ENCODE results near the gene GSX1. TPM values are rescaled to one million over a fixed set of nuclear protein-coding genes. Genes with fewer than 3 reads are reported as not detected.

GSX1 gene
- total RNA-seq, 1 donor from 2014 or later = not detected

DNA sequence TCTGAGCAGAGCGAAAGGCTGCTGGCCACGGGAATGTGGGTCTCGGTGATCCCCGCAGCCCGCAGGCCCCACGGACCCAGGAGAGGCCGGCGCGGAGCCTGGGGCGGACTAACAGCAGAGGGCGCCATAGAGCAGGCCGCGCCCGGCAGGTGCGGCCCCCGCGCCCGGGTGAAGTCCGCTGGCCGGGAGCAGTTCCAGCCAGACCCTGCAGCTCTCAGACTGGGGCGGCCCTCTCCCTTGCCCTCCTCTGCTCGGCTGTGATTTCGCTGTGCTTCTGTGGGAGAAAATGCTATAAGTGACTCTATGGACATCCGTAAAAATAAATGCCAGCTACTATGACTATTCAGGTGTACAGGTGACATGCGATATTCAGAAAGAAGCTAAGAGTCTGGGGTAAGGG is 37.7 kb downstream of the GSX1 start:
- no peak for DNase-seq (ENCODE audit: low read depth, low spot score)

DNA sequence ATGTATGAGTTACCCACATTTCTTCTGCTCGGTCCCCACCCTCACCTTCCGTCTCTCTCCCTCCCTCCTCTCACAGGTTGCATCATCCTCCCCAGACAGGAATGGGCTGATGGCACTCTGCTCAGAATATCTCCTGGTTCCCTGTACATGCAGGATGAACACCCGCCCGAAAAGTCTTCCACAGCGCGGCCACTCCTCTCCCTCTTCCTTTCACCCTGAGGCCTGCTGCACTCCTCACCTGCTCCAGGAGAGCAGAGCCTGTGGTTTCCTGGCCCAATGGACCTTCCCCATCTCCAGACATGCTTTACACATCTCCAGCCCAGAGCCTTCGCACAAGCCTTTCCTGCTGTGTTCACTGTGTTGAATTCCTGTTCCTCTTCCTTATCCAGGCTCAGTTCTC is 40.9 kb downstream of the GSX1 start:
- no peak for DNase-seq (ENCODE audit: low read depth, low spot score)

DNA sequence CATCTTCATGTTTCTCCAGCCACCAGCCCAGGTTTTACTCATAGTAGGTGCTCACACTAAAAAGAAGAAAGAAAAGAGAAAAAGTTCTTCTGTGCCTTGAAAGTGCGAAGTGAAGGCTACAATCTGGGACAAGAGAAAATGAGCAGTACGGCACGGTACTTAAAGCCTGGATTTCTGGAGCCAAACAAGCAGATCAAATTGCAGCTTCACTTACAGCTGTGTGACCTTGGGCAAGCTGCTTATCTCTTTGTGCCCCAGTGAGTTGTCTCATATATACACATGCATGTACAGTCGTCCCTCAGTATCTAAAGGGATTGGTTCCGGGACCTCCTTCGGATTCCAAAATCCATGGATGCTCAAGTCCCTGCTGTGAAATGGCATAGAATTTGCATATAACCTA is 41.8 kb downstream of the GSX1 start:
- DNase-seq (ENCODE audit: low read depth, low spot score) = no peak

DNA sequence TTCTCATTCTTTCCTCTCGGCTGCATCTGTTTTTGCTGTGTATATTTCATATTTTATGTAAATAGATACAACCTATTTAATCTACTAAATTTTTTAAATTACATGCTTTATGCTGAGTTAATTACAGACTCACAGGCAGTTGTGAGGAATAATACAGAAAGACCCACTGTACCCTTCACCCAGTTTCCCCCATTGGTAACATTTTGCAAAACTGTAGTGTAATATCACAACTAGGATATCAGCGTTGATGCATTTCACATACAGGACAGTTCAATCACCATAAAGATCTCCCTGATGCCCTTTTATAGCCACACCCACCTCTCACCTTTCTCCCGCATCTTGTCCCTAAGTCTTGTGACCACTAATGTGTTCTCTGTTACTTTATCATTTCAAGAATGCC is 43.5 kb downstream of the GSX1 start:
- no peak for DNase-seq (ENCODE audit: low read depth, low spot score)

DNA sequence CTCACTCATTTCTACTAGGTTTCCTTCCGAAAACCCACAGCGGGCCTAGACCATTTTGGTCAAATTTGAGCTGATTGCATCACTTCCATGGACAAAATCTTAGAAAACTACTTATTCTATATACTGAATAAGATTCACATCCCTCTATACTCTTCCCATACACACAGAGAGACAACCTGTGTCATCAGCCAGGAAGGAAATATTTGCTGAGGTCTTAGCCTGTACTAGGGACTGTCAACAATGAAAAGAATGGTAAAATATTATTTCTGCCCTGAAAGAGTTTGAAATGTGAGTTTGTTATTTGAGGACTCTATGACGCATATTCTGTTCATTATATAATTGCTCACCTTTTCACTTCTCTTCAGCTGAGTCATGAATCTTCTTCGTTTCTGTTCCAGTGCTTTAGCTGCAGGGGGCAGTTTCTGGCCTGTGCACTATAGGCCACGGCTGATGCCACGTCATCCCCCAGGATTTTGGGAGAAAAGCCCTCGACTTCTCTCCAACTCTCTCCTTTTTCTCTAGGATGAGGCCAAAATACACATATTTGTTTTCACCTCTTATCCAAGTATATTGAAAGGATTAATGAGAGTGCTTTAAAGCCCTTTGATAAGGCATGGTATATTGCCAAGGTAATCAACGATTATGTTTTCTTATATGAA is 47.7 kb downstream of the GSX1 start:
- no peak for DNase-seq (ENCODE audit: low read depth, low spot score)

DNA sequence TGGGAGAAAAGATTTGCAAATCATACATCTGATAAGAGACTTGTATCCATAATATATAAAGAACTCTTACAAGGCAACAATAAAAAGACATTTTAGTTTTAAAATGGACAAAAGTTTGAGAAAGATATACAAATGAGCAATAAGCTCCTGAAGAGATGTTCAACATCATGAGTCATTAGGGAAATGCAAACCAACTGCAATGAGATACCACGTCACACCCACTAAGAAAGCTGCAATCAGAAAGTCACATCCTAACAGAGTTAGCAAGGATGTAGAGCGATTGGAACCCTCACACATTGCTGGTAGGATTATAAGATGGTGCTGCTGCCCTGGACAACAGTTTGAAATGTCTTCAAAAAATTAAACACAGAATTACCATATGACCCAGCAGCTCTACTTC is 50.3 kb downstream of the GSX1 start:
- DNase-seq (ENCODE audit: low read depth, low spot score) = no peak

Other genes with a start within 250 kb of the GSX1 start
- 10.6 and 14.5 TPM in 2 replicates for gene LNX2, start 172.0 kb upstream of the GSX1 start, total RNA-seq
- 83.3 and 103 TPM in 2 replicates for gene POLR1D, start 170.6 kb upstream of the GSX1 start, total RNA-seq
- gene PDX1, start 127.5 kb downstream of the GSX1 start, total RNA-seq = not detected in 2 replicates
- gene CDX2, start 176.8 kb downstream of the GSX1 start, total RNA-seq = not detected in 2 replicates
- gene URAD, start 196.2 kb downstream of the GSX1 start, total RNA-seq = not detected in 2 replicates

Data from pulmonary artery endothelial cell (primary cell).